Measurements from ENCODE around the gene TBC1D24. TPM values are rescaled to one million over a fixed set of nuclear protein-coding genes. Genes with fewer than 3 reads are reported as not detected.
A peak's percentile ranks its signal among the peaks of the same experiment; 100 is the strongest.

TBC1D24 gene
- total and polyA plus RNA-seq, 9 of the 15 experiments (the other 6 are each of a cell fraction or from before 2014, with no cell fraction given): 1.7 to 22.6 (median 7.2) TPM

DNA sequence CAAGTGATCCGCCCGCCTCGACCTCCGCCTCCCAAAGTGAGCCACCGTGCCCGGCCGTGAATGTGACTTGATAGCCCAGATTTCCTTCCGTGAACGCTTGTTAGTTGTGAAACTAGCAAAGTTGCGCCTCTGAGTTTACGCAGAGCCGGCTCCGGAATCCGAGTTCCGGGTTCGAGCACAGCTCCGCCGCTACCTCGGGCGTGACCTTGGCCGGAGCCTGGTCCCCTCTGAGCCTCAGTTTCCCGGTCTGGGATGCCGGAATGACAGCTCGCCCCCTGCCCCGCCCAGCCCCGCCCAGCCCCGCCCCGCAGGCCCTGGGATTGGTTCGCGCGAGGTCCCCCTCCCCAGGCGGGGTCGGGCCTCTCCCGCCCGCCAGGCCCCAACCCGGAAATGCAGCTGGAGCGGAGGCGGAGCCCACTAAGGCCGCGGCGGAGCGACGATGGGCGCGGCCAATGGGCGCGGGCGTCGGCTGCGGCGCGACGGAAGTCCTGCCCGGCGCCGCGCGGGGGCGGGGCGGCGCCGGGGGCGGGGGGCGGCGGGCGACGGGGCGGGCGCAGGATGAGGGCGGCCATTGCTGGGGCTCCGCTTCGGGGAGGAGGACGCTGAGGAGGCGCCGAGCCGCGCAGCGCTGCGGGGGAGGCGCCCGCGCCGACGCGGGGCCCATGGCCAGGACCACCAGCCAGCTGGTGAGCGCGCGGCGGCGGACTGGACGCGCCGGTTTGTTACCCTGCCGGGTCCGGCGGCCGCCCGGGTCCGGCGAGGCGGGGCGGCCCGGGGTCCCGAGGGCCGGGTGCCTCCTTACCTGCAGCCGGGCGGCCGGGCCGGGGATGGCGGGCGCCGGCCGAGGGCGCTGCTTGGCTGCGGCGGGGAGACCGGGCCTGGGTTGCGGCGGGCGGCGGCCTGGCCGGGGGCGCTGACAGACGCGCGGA, 62.8 kb downstream of the TBC1D24 start, which contains the start of gene PDPK1 (continued):
- TF ChIP-seq, protein P1, sequence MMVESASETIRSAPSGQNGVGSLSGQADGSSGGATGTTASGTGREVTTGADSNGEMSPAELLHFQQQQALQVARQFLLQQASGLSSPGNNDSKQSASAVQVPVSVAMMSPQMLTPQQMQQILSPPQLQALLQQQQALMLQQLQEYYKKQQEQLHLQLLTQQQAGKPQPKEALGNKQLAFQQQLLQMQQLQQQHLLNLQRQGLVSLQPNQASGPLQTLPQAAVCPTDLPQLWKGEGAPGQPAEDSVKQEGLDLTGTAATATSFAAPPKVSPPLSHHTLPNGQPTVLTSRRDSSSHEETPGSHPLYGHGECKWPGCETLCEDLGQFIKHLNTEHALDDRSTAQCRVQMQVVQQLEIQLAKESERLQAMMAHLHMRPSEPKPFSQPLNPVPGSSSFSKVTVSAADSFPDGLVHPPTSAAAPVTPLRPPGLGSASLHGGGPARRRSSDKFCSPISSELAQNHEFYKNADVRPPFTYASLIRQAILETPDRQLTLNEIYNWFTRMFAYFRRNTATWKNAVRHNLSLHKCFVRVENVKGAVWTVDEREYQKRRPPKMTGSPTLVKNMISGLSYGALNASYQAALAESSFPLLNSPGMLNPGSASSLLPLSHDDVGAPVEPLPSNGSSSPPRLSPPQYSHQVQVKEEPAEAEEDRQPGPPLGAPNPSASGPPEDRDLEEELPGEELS (CRISPR knock-in tag; IDR thresholded peaks at IDR 0.05; ENCODE audit: borderline replicate concordance): 0 out of 2 replicates have a peak, but pooled peaks have one; percentile 58
- TF ChIP-seq FOXA3 (CRISPR knock-in tag; conservative IDR thresholded peaks at IDR 0.05 in 1 of 2, IDR thresholded peaks at IDR 0.05 in 1 of 2) (no peak), TEAD2 (tag; IDR thresholded peaks at IDR 0.05) (no peak), POLR2G (IDR thresholded peaks at IDR 0.05; ENCODE audit: low read depth, low read length) (peak; percentile 82), MEIS2 (IDR thresholded peaks at IDR 0.05; ENCODE audit: partially characterized antibody) (peak; percentile 7), SAFB2 (IDR thresholded peaks at IDR 0.05; ENCODE audit: borderline replicate concordance, low read depth, low read length, severe bottlenecking) (no peak), HMGN3 (IDR thresholded peaks at IDR 0.05; ENCODE audit: borderline replicate concordance, extremely low read depth, insufficient read length, low read depth, low read length) (peak; percentile 59)
- TF ChIP-seq, protein P2, sequence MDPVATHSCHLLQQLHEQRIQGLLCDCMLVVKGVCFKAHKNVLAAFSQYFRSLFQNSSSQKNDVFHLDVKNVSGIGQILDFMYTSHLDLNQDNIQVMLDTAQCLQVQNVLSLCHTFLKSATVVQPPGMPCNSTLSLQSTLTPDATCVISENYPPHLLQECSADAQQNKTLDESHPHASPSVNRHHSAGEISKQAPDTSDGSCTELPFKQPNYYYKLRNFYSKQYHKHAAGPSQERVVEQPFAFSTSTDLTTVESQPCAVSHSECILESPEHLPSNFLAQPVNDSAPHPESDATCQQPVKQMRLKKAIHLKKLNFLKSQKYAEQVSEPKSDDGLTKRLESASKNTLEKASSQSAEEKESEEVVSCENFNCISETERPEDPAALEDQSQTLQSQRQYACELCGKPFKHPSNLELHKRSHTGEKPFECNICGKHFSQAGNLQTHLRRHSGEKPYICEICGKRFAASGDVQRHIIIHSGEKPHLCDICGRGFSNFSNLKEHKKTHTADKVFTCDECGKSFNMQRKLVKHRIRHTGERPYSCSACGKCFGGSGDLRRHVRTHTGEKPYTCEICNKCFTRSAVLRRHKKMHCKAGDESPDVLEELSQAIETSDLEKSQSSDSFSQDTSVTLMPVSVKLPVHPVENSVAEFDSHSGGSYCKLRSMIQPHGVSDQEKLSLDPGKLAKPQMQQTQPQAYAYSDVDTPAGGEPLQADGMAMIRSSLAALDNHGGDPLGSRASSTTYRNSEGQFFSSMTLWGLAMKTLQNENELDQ (CRISPR knock-in tag; IDR thresholded peaks at IDR 0.05; ENCODE audit: borderline replicate concordance): 0 out of 2 replicates have a peak, but pooled peaks have one; percentile 81
- TF ChIP-seq, protein P3, sequence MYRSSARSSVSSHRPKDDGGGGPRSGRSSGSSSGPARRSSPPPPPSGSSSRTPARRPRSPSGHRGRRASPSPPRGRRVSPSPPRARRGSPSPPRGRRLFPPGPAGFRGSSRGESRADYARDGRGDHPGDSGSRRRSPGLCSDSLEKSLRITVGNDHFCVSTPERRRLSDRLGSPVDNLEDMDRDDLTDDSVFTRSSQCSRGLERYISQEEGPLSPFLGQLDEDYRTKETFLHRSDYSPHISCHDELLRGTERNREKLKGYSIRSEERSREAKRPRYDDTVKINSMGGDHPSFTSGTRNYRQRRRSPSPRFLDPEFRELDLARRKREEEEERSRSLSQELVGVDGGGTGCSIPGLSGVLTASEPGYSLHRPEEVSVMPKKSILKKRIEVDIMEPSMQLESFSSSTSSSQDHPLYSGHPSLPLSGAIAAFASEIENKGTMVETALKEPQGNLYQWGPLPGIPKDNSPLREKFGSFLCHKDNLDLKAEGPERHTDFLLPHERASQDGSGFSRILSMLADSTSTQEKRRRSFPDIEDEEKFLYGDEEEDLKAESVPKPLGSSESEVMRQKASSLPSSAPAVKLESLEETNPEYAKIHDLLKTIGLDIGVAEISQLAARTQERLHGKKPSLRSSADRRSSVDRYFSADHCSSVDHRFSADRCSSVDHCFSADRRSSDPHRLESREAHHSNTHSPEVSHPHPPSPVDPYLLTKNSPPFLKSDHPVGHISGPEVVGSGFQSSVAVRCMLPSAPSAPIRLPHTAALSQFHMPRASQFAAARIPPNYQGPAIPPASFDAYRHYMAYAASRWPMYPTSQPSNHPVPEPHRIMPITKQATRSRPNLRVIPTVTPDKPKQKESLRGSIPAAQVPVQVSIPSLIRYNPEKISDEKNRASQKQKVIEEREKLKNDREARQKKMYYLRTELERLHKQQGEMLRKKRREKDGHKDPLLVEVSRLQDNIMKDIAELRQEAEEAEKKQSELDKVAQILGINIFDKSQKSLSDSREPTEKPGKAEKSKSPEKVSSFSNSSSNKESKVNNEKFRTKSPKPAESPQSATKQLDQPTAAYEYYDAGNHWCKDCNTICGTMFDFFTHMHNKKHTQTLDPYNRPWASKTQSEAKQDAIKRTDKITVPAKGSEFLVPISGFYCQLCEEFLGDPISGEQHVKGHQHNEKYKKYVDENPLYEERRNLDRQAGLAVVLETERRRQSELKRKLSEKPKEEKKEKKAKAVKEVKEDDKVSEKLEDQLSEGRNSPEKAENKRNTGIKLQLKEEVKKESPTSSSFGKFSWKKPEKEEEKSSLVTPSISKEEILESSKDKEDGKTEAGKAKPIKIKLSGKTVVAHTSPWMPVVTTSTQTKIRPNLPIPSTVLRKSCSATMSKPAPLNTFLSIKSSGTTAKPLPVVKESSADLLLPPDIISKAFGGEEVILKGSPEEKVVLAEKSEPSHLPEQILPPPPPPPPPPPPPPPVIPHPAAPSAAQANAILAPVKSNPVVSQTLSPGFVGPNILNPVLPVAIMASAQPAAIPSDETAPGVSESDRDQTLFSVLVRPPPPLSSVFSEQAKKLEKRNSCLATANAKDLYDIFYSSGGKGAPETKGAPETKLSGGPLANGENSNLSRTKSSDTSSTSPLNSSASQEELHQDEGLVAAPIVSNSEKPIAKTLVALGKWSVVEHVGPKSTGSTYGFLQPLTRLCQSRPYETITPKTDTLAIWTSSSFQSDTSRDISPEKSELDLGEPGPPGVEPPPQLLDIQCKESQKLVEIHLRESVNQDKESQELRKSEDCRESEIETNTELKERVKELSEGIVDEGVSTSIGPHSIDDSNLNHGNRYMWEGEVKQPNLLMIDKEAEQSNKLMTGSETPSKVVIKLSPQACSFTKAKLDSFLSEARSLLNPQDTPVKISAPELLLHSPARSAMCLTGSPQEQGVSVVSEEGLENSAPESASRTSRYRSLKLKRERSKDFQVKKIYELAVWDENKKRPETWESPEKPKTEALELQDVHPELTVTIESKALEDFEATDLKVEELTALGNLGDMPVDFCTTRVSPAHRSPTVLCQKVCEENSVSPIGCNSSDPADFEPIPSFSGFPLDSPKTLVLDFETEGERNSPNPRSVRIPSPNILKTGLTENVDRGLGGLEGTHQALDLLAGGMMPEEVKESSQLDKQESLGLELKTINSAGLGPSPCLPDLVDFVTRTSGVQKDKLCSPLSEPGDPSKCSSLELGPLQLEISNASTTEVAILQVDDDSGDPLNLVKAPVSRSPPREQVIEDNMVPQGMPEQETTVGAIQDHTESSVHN (IDR thresholded peaks at IDR 0.05; ENCODE audit: borderline replicate concordance in 1 of 2, low read depth in 1 of 2): no peak
